BE2C (cell line): Measurements from ENCODE around the gene LRPAP1.

Source experiments
- DNase-seq: peaks from one replicate; pipeline ENCODE4 v3.0.0-alpha.2; 2020
- H3K27me3 ChIP-seq: fragments of 250-450 bp; sonication (Bioruptor Pico); 2 replicates; pipeline ENCODE4 v1.5.1; 2020; ENCODE audit warnings: mild to moderate bottlenecking
- H3K36me3 ChIP-seq: fragments of 250-450 bp; sonication (Bioruptor Pico); 2 replicates; pipeline ENCODE4 v1.5.1; 2020; ENCODE audit warnings: mild to moderate bottlenecking
- H3K4me1 ChIP-seq: fragments of 250-450 bp; sonication (Bioruptor Pico); 2 replicates; pipeline ENCODE4 v1.5.1; 2020
- H3K4me3 ChIP-seq: 2 replicates; pipeline ENCODE4 v1.5.1; 2011; ENCODE audit warnings: low read depth, low read length
- H3K9me3 ChIP-seq: fragments of 250-450 bp; sonication (Bioruptor Pico); 2 replicates; pipeline ENCODE4 v1.5.1; 2020
- TF ChIP-seq, protein P1 (sequence below): IDR thresholded peaks from 2 replicates; pipeline ENCODE4 v1.5.1; 2012; ENCODE audit warnings: mild to moderate bottlenecking, low read depth, low read length

Gene LRPAP1

DNA sequence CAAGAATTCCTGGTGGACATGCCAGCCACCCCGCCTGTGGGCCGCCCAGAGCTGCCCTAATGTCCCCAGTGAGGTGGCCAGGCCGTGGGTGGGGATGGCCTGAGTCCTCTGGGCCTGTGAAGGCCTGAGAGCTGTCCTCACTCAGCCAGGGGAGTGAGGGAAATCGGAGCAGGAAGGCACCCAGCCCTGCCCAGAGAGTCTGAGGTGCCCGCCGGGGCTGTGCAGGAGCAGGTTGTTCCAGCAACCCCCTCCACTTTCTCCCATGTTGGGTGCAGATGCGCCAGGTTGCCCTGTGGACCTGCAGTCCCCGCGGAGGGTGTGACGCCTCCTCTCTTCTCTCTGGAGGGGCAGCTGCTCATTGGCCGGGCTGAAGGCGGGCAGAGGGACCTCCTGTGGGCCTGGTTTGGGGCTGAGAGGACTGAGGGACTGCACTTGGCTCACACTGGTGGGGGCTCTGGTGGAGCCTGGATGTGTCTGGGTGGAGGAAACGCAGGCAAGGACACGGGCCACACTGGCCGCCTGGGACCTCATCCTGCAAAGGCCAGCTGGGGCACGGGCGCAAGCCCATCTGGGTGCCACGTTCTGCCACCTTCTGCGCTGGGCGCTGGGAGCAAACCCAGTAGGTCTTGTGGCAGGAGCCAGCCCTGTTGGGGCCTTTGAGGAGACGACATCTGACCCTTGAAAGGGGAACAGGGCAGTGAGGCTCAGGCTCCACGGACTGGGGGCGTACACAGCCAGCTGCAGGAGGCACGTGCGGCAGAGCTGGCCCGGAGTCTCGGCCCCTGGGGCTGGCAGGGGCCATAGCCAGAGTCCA is 55.1 kb downstream of the LRPAP1 start:
- Histone ChIP-seq H3K36me3 (no peaks in the 10 kb centered on the region), H3K4me3 (no peak overlapping the region), H3K4me1 (no peaks in the 10 kb centered on the region), H3K9me3 (no peaks in the 10 kb centered on the region), H3K27me3 (no peaks in the 10 kb centered on the region)
- no peak for DNase-seq
- TF ChIP-seq, protein P1, sequence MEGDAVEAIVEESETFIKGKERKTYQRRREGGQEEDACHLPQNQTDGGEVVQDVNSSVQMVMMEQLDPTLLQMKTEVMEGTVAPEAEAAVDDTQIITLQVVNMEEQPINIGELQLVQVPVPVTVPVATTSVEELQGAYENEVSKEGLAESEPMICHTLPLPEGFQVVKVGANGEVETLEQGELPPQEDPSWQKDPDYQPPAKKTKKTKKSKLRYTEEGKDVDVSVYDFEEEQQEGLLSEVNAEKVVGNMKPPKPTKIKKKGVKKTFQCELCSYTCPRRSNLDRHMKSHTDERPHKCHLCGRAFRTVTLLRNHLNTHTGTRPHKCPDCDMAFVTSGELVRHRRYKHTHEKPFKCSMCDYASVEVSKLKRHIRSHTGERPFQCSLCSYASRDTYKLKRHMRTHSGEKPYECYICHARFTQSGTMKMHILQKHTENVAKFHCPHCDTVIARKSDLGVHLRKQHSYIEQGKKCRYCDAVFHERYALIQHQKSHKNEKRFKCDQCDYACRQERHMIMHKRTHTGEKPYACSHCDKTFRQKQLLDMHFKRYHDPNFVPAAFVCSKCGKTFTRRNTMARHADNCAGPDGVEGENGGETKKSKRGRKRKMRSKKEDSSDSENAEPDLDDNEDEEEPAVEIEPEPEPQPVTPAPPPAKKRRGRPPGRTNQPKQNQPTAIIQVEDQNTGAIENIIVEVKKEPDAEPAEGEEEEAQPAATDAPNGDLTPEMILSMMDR: no peak

DNA sequence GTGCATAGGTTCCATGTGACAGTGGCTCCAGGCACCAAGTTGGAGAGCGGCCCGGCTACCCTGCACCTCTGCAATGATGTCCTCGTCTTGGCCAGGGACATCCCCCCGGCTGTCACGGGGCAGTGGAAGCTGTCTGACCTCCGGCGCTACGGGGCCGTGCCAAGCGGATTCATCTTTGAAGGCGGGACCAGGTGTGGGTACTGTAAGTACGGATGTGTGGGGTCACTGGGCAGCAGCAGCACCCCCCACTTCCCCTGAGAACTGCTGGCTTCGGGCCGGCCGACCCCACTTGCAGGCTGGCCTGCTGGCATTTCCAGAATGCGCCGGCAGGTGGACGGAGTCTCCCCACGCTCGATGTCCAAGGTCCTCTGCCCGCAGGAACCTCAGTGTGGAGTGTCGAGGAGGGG is 55.9 kb downstream of the LRPAP1 start:
- Histone ChIP-seq H3K4me1 (no peaks in the 10 kb centered on the region), H3K27me3 (no peaks in the 10 kb centered on the region), H3K36me3 (no peaks in the 10 kb centered on the region), H3K9me3 (no peaks in the 10 kb centered on the region), H3K4me3 (no peak overlapping the region)
- no peak for DNase-seq
- TF ChIP-seq, protein P1: no peak

DNA sequence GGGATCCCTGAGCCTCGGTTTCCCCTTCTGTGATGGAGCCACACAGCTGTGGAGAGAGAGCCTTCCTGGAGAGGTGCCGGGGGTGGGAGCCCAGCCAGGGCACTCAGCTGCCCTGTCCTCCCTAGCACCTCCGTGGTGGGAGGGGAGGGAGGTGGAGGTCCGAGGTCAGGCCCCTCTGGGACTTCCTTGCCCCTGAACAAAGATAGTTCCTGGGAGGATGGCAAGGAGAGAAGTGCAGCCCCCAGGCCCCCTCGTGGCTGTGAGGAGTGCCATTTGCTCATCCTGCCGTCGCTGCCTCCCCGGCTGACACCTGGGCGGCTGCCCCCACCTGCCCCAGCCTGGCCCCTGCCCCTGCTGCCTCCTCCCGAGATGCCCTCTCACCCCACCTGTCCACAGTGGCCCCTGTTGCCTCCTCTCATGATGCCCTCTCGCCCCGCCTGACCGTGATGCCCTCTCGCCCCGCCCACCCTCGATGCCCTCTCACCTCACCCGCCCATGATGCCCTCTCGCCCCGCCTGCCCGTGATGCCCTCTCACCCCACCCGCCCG is 56.4 kb downstream of the LRPAP1 start:
- Histone ChIP-seq H3K4me3 (no peak overlapping the region), H3K9me3 (no peaks in the 10 kb centered on the region), H3K4me1 (no peaks in the 10 kb centered on the region), H3K27me3 (no peaks in the 10 kb centered on the region), H3K36me3 (no peaks in the 10 kb centered on the region)
- no peak for DNase-seq
- TF ChIP-seq, protein P1: no peak

DNA sequence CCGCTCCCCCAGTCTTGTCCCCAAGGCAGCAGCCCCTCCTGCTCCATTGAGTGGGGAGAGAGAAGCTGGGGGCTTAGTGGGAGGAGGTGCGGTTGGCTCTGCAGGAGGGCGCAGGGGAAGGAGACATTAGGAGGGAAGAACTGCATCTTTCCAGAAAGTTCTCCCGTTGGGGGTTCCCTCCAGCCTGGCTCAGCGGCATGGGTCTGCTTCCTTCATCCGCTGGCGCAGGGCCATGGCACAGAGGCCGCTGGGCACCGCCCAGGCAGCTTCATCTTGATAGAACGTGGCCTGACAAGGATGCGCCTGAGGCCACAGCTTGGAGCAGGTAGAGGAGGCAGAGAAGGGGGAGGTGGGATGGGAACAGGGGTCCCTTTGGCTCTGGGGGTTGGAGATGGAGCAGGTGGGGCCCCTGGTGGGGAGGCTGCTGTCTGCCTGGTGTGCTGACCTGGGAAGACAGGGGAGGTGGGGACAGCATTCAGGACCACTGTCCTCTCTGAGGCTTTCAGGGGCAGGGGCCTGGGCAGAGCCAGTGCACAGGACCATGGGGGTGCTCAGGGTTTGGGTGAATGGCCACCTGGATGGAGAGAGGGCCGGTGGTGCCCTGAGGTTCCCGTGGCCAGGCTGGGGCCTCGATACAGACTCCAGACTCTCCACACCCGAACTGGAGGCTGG is 57.0 kb downstream of the LRPAP1 start:
- TF ChIP-seq, protein P1: no peak
- Histone ChIP-seq H3K36me3 (no peaks in the 10 kb centered on the region), H3K4me1 (no peaks in the 10 kb centered on the region), H3K4me3 (no peak overlapping the region), H3K27me3 (no peaks in the 10 kb centered on the region), H3K9me3 (no peaks in the 10 kb centered on the region)
- no peak for DNase-seq

DNA sequence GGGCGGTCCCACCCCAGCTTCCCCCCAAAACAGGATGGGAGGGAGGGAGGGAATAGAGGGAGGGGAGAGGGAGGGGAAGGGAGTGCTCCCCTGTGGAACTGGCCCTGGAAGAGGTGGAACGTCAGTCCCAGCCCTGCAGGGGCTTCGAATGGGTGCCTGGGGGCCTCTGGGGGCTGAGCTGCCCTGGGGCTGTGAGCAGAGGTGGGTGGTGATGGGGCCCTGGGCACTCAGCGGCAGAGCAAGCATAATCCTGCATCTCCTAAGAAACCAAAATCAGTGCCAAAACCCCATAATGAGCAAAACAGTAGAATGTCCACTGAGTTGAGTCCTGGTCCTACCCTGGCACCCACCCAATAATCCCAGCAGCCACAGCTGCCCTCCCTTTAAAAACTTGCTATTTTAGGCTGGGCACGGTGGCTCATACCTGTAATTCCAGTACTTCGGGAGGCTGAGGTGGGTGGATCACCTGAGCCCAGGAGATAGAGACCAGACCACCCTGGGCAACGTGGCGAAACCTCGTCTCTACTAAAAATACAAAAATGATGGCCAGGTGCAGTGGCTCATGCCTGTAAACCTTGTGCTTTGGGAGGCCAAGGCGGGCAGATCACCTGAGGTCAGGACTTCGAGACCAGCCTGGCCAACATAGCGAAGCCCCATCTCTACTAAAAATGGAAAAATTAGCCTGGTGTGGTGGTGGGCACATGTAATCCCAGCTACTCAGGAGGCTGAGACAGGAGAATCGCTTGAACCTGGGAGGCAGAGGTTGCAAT is 58.0 kb downstream of the LRPAP1 start:
- H3K36me3 ChIP-seq: no peaks in the 10 kb centered on the region
- no peak for DNase-seq
- no peaks in the 10 kb centered on the region for H3K4me1 ChIP-seq
- no peak overlapping the region for H3K4me3 ChIP-seq
- no peaks in the 10 kb centered on the region for H3K27me3 ChIP-seq
- H3K9me3 ChIP-seq: no peaks in the 10 kb centered on the region
- TF ChIP-seq, protein P1: no peak
